Islet precursor cell (in vitro differentiated cells): ENCODE measurements around the gene ZBTB7C.

ENCODE experiments used
- DNase-seq: peaks from one replicate; pipeline ENCODE4 v3.0.0-alpha.2; 2018

ZBTB7C gene

DNA sequence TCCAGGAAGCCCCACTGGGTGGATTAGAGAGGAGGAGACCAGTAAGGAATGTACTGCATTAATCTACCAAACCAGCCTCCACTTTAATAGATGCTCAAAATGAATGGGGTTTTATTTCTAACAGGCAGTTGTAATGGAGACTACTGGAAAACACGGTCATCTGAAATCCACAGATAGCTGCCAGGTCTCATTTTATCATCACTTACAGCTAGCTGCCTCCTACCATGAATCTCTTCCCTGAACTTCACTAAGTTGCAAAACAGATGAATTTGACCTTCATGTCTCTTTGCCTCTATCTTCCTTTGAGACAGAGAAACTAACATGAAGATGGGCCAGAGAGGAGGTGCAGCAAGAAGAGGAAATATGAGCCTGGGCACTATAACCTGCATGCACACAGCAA lies 21.9 kb downstream of the ZBTB7C start:
- DNase-seq, result no peak

DNA sequence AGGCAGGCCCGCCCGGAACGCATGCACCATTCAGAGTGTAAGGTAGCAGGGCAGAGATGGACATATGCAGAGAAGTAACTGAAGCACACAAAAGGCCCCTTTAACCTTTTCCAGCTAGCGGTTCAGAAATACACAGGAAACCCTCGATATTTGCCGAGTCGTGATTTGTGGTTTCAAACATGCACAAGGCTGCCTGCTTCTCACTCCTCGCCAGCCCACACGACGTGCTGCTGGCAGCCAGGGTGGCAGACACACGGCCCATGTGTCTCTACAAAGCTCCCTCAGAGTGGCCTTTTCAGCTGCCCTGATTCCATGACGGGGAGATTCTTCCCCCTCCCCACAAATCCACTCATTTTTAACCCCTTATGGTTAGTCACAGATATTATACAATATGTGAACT lies 23.6 kb downstream of the ZBTB7C start:
- DNase-seq, result peak; percentile 39

DNA sequence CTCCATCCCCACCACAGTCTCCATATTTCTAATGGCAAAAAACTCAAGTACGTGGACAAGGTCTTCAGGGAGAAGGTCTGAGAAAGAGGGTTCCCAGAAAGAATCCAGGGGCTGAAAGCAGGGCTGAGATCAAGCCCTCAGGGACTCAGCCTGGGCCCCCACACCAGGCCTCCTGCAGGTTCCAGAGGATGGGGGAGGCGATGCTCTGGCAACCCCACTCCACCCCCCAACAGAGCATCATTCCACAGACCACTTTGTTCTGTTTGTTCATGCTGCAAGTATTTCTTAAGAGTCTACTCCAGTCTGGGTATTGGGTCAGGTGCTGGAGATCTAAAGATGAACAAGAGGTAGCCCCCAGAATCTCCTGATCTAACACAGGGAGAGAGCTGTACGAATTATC lies 32.2 kb downstream of the ZBTB7C start:
- no peak for DNase-seq

DNA sequence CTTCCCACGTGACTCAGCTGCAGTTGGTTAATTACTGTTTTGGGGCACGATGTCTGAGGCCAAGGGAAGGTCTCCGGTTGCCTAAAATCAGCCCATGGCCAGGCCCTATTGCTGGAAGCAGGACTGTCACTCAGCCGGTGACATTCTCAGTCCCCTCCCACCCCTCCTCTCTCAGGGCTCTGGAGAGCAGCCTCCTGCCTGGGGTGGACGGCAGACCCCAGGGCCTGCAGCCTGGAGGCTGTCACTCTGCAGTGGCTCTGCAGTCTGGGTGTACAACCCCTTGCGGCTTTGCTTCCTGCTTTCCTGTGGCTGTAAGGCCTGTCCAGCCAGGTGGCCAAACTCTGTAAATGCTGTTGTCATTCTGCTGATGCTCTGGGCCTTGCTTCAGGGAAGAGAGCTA lies 32.8 kb downstream of the ZBTB7C start:
- DNase-seq, result peak; percentile 94

DNA sequence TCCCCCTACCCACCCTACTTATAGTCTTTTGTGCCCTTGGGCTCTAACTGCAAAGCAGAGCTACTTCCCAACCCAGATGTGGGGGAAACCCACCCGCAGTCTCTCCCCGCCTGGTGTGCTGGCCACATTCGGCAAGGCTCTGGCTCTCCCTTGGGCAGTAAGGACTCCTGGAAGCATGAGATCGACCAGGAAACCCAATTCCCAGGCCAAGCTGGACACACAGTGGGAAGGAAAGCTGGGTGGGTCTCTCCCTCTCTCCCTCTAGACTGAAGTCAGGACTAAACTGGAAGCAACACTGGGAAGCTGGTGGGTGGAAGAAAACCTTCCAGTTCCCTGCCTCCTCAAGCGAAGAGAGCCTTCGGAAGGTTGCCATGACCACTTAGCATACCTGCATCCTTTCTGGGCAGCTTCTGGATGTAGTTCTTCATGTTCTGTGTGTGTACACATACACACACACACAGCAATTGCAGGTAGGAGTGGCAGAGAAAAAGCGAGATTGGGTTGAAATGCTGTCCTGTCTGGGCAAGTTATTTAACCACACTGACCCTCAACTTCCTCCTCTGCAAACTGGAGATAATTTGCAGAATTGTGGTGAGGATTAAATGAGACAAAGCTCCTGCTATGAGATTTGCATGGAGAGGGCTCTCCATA lies 33.9 kb downstream of the ZBTB7C start:
- peak; percentile 52 for DNase-seq

DNA sequence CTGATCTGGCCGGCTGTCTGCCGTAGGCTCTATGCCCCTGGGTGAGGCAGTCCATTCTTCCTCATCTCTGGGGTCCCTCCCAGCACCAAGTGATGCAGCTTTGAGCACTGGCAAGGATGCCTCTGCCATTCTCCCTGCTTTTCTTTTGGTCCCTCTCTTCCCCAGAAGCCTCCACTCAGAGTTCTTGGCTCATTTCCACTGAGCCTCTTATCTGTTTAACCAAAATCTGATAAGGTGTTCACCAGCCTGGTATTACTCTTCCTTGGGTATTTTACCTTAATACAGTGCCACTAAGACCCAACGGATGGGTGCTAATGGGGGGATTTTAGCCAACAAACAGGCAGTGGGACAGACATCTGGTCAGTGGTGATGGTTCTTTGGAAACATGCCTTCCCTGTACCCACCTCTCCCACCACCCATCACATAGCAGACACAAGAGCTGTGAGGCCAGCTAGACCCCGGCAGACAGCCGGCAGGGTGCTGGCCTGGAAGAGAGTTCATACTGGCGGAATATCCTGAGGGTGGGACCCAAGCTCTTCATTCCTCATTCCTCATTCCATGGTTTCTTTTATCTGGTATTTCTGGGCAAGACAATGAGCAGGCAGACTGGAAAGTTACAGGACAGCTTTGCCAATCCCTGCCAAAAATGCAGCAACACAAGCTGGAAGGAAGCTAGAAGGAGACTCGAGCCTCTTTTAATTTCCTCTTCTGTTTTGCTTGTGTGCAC lies 34.6 kb downstream of the ZBTB7C start:
- peak; percentile 26 for DNase-seq

DNA sequence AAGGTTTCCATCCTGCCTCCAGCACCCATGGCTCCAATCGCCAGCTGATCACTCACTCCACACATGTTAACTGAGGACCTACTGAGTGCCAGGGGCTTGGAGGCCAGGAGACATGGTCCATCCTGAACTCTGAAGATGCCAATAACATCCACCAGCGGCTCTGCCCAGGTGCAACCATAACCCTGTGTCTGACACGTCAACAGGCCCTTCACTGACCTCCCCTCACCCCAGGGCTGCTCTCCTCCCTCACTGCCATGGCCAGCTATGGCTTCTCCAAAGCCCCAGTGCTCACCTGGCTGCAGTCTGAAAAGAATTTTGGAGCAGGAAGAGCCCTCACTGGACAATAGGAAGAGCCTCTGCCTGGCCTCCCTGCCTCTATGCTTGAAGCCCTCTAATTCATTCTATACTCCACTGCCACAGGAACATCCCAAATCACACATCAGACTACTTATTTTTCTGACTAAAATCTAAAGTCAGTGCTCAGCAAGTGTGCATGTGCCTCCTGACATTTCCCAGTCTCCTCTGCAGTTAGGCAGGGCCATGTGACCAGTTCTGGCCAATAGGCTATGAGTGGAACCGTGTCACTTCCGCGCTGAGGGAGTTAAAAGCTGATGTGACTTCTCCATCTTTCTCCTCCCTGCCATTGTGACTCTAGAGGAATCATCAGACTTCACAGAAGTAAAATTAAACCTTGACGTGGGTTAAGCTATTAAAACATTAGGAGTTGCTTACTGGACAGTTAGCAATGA lies 37.2 kb downstream of the ZBTB7C start:
- DNase-seq, result peak; percentile 33

DNA sequence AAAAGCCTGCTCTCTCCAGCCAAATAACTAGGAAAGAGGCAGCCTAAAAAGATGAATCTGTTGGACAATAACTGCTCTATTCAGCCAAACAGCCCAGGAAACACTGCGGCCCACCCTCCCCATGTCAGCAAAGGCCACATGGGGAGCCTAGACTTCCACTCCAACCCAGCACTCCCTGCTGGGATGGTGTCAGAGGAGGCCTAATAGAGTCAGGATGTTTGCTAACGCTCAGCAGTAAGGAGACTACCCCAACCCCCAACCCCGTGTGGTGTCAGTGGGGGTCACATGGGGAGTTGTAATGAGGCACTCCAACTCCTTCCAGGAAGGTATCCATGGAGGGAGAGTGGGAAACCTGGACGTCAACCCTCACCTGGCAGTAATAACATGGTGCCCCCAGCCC lies 41.6 kb downstream of the ZBTB7C start:
- peak; percentile 31 for DNase-seq

DNA sequence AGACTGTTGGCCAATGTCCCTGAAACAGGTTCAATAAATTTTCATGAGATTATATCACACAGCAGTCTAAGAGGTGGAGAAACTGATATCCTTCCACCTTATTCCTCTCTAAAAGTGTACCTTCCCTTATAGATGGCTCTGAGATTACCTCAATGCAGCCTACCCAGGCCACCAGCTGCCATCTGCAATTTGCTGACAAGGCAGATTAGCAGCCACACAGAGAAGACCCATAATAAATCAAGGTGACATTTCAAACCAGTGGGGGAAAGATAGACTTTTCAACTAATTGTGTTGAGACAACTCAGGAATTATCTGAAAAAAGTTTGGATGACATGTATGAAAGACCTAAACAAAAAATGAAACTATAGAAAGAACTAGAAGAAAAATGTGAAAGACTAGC lies 43.2 kb downstream of the ZBTB7C start:
- DNase-seq, result no peak

DNA sequence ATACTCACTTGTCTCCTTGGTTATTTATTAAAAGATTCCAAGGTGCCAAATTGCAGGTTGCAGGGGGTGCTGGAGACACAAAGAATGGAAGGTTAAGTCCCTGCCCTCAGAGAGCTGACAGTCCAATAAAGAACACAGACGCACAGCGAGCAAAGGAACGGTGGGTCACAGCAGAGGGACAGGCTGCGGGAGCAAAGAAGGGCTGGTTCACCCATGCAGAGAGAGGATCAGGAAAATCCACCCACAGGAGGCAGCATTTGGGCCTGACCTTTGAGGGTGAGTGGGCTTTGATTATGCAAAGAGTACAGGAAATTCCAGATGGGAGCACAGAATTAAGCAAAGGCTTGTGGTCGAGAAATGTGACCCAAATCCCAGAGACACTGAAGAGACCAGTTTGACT lies 45.0 kb downstream of the ZBTB7C start:
- peak; percentile 33 for DNase-seq

DNA sequence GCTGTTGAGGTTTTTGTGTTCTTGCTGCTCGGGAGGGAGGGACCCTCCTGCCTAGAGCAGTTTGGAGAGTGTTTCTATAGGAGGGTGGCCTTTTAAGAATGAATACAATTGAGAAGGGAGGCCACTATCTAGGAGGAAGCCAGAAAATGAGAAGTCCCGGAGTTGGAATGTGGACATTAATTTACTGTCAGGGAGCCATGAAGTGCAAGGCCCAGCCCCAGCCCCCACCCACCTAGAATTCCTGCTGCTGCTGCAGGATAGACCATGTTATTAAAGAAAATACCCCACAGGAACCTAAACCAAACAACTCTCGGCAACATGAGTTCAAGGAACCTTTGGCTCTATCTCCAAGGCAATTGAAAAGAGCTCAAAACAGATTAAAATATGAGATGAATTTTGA lies 46.0 kb downstream of the ZBTB7C start:
- DNase-seq, result peak; percentile 27

DNA sequence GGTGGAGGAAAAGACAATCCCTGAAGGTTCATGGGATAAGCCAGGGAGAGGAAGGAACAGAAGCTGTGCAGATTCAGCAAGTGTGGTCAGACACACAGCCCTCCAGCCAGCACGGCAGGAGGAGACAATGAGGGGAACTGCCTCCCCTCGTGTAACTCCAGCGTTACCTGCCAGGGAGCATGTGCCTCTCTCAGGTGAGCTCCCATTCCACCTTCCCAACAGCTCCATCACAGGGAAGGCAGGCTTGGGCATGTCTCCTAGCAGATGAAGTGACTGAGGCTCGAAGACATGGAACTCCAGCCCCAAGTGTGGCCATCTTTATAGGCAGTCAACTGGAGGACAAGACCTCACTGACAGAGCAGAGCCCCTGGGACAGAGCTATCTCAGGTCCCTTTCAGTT lies 47.4 kb downstream of the ZBTB7C start:
- peak; percentile 47 for DNase-seq

DNA sequence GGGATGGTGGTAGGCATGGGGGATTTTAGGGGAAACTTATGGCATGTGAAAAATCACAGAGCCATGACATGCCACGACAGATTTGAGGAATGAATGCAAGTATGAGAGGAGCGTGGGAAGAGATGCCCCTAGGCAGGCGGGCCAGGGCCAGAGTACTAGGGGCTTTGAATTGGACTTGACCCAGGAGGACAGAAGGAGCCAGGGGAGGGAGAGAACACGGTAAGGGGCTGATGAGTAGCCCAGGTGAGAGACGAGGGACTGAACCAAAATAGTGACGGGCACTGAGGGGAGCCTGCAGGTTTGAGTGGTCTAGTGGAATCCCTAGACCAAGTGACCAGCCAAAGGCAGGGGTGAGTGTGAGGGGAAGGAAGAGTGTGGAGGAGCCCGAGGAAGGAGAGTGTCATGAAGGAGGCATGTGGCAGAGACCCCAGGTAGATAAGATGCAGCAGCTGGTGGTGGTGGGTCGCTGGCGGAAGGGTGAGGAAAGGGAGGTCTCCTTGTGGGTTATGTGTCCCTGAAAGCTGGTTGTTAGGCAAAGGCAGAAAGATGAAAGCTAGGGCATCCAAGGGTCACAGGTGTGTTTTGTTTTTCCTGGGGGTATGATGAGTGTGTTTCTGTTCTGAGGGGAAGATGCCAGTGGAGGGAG lies 48.7 kb downstream of the ZBTB7C start:
- peak; percentile 34 for DNase-seq

DNA sequence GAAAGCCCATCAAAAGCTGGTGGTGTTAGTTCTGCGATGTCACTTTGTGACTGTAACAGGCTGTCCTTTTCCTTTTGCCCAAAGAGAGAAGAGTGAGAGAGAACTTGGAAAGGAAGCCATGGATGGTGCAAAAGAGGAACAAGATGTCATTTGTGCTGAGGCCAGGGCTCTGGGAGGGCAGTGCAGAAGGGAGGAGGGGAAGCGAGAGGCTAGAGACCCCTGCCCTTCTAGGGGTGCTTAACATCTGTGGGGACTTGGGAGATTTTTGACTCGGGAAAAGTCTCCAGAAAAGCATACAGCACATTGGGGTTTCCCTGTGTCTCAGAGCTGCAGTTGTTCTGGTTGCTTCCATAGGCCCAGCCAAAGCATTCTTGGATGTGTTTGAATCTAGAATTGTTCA lies 49.6 kb downstream of the ZBTB7C start:
- peak; percentile 29 for DNase-seq

DNA sequence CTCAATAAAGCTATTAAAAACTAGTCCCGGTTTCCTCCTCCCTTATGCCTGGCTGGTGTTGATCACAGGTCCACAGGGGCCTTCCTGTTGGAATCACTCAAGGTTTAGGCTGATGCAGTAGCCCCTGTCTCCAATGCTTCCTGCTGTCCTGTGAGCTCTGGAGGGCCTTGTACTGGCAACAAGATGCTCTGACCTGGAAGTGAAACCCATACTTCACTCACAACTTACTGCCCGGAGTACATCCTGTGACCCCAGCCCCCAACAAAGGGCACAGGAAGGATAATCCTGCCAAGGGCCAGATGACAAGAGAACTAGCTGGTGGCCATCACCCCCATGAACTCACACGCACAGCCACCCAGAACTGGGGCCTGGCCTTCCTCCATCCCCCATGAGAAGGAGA lies 50.3 kb downstream of the ZBTB7C start:
- peak; percentile 19 for DNase-seq

DNA sequence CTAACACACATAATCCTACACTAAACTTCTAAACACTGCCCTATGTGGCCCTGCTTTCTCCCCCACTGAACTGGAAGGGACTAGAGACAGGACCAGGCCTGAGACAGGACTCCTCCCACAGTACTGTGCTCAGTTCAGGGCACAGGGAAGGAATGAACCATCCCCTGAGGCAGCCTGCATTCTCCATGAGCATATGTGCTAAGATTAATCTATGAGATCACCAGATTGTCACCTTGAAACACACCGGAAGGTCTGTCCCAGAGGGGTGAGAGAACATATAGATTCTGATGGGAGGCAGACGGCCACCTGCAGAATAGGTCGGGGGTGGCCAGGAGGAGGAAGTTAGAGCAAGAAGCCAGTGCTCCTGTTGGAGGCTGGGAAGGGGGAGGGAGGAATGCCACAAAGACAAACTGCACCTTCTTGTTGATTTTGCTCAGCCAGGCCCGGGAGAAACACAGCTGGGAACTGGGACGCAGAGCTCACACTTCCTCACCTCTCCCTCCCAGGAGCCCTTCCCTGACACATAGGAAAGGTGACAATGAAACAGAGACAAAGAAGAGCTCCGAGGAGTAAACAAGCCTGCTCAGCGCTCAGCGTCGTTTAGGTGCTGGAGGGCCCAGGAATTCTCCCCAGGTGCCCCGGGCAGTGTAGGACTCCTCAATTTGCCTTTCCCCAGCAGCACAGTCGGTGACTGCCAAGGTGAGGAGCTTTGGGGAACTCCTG lies 52.1 kb downstream of the ZBTB7C start:
- DNase-seq, result peak; percentile 74

DNA sequence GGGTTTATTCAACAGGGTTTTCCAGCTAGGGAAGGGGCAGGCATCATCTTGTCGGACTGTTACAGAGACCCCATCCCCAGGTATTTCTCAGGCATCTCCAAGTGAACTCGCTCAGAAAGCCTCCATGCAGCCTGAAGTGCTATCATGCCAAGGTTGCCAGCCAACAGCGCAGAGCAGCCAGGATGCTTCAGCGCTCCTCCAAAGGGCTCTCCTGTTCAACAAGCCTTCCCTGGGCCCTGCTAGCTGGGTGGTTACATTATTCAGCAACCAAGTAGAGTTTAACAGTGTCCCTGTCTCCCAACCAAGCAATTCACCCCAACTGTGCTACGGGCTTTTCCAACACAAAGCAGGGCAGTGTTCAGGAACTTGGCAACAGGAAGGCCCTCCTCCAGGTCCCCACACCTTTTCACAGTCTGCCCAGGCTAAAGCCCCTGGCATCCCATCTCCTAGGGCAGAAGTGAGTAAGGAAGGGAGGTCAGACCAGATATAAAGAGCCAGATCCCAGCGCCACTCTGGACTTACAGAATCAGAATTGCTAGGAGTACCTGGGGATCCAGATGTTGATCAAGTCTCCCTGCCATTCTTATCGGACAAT lies 52.9 kb downstream of the ZBTB7C start:
- peak; percentile 40 for DNase-seq

DNA sequence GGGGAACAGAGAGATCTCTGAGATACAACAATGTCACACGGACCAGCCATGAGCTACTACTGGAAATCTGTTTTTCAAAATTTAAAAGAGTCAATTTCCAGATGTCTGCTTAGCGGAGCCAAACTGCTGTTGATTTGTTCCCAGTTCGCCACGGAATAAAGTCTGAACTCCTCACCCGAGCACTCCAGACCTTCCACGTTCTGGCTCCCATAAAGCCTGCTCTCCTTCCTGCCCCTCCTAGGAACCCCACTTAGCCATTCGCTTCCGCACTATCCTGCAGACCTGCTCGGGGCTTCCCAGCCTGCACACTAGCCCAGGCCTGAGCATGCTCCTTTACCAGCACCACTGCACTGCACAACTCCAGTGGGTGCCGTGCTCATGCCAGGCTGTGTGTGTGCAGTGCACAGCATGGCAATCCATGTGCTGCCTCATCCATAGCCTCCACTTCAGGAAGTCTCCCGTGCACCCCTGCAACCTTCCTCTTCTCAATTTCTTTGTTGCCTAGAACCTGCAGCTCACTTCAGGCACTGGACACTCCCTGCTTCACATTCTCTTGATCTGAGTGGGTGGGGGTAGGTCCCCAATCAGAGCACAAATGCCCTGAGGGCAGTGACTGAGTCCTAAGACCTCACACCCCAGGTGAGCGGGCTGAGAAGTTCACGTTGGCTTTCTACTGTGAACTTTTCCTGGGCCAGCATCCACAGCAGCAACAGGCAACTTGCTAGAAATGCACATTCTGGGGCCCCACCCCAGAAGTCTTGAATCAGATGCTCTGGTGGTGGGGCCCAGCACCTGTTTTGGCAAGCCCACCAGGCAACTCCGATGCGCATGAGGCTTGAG lies 53.7 kb downstream of the ZBTB7C start:
- peak; percentile 47 for DNase-seq

DNA sequence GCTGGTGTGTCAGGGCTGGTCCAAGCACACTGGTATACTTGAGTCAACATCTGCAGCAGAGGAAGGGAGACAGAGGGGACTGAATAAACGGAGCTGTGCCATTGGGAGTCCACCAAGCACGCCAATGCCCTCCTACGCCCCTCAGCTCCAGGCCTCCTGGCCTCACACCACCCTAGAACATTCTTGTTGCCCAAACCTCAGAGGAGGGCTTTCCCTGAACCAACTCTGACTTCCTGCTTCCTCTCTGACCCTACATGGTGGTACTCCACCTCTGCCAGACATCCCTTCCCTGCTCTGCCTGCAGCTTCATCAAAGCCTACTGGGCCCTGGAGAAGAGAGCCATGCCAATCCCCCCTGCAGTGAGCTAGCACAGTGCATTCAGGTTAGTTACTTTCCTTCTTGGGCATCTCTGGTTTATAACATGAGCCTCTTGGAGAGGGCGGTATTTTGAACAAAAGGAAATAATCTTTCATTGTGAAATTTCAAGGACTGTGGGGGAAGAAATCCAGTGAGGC lies 54.4 kb downstream of the ZBTB7C start:
- peak; percentile 28 for DNase-seq

DNA sequence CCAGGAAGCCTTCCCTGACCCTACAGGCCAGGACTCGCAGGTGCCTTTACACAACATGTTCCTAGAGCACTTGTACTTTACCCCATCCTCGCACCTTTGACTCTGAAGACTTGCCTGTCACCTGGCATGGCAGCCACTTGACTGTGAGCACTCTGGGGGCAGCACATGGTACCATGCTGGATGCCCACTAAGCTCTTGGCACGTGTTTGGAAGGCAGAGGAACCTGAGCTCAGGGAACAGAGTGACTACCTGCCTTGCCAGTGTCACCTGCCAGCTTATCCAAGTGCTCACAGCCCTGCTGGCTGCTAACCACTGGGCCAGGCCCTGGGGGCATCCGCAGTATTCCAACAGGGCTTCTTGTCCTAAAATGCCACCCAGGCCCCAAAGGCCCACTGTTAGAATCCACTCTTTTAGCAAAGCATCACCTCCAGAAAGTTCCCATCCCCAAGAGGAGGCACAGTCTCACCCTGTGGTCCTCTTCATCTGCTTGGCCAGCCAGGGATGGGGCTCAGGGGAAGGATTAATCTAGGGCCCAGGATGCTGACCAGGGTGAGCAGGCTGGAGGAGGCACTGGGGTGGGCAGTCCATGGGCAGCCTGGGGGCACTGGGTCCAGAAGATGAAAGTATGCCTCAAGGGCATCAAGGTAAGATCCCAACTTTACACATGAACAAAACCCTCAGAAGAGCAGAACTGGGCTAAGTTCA lies 57.0 kb downstream of the ZBTB7C start:
- DNase-seq, result no peak
